MCF 10A (cell line): ENCODE results near the gene ILRUN. TPM values are rescaled to one million over a fixed set of nuclear protein-coding genes. Genes with fewer than 3 reads are reported as not detected.

ENCODE experiments used
- BruUV-seq: library from RNA; stranded (reverse); fragments of 400-500 nt; replicated peaks from 2 replicates; lab custom pipeline; 2021; lab: Mats Ljungman, UMichigan
- CTCF ChIA-PET: fragments of 300-600 bp; sonication (Branson Sonifier 250); formaldehyde crosslinking; extraction: SDS; loops from one replicate; lab custom pipeline; 2021; ENCODE audit warnings: antibody characterized with exemption, inconsistent platforms; lab: Yijun Ruan, JAX
- POLR2A ChIA-PET: fragments of 300-600, 350-650 bp; sonication (Branson Sonifier 250); formaldehyde crosslinking; extraction: SDS; loops from one replicate; lab custom pipeline; 2020; ENCODE audit warnings: antibody characterized with exemption, inconsistent platforms; lab: Yijun Ruan, JAX
- DNase-seq: peaks from one replicate; pipeline ENCODE4 v3.0.0-alpha.2; 2018; ENCODE audit not compliant: unreplicated experiment
- H3K27ac Mint-ChIP-seq: one replicate; pipeline ENCODE4 v1.8.0; 2022; ENCODE audit warnings: mild to moderate bottlenecking, low read depth, mixed read lengths; ENCODE audit not compliant: unreplicated experiment
- H3K27me3 Mint-ChIP-seq: one replicate; pipeline ENCODE4 v1.8.0; 2022; ENCODE audit warnings: mixed read lengths; ENCODE audit not compliant: insufficient read depth, unreplicated experiment
- H3K36me3 Mint-ChIP-seq: one replicate; pipeline ENCODE4 v1.8.0; 2022; ENCODE audit warnings: mild to moderate bottlenecking, moderate library complexity, mixed read lengths; ENCODE audit not compliant: insufficient read depth, unreplicated experiment
- H3K4me1 Mint-ChIP-seq: one replicate; pipeline ENCODE4 v1.8.0; 2022; ENCODE audit warnings: mixed read lengths; ENCODE audit not compliant: insufficient read depth, unreplicated experiment
- H3K4me3 Mint-ChIP-seq: one replicate; pipeline ENCODE4 v1.8.0; 2022; ENCODE audit warnings: mild to moderate bottlenecking, moderate library complexity, mixed read lengths; ENCODE audit not compliant: unreplicated experiment
- H3K9me3 Mint-ChIP-seq: one replicate; pipeline ENCODE4 v1.8.0; 2022; ENCODE audit warnings: mixed read lengths; ENCODE audit not compliant: unreplicated experiment
- CTCF ChIP-seq: fragments of 200-600 bp; IDR thresholded peaks from one replicate; pipeline ENCODE4 v1.8.0; 2022; ENCODE audit warnings: antibody characterized with exemption, mild to moderate bottlenecking; ENCODE audit not compliant: unreplicated experiment
- intact Hi-C: fragments of 100-400 bp; cut with micrococcal nuclease; formaldehyde crosslinking; loops from 2 replicates; pipeline ENCODE4 v1.14.1; 2022
- total RNA-seq: library from RNA; stranded (reverse); gene quantifications from 2 replicates; pipeline ENCODE4 v1.2.3, GENCODE V29; 2022

ILRUN gene
- total RNA-seq, 1 experiment from 2014 or later, result 50.8 TPM

GRCh38 chr6:34664256-34664971, 32.2 kb downstream of the ILRUN start:
- peaks cover 13% of the 10 kb centered on the region for H3K4me1 Mint-ChIP-seq
- DNase-seq, result peak; percentile 40
- no peak overlapping the region for H3K4me3 Mint-ChIP-seq
- no peaks in the 10 kb centered on the region for H3K27me3 Mint-ChIP-seq
- intact Hi-C loops, result no loop called here
- no peaks in the 10 kb centered on the region for H3K9me3 Mint-ChIP-seq
- CTCF ChIA-PET, result interaction anchor here (0.7 to 1.1 kb wide), 2 partner anchors 23 to 31 kb away, joined by 3 read pairs; no protein-coding TSS in a partner anchor
- no peaks in the 10 kb centered on the region for H3K36me3 Mint-ChIP-seq
- POLR2A ChIA-PET, result interaction anchor here (0.6 to 1.4 kb wide), 5 partner anchors 7 to 92 kb away, joined by 3 to 8 read pairs (median 4); no protein-coding TSS in a partner anchor
- peak overlapping the region; percentile 49 for H3K27ac Mint-ChIP-seq
- no peak for TF ChIP-seq CTCF
- no TSS peak for BruUV-seq

GRCh38 chr6:34663831-34664255, 32.7 kb downstream of the ILRUN start:
- Mint-ChIP-seq H3K9me3 (no peaks in the 10 kb centered on the region), H3K36me3 (no peaks in the 10 kb centered on the region), H3K4me1 (peaks cover 13% of the 10 kb centered on the region), H3K4me3 (no peak overlapping the region), H3K27me3 (no peaks in the 10 kb centered on the region), H3K27ac (peak overlapping the region; percentile 49)
- CTCF ChIA-PET, result interaction anchor here (0.7 kb wide), 1 partner anchor 23 kb away, joined by 3 read pairs; no protein-coding TSS in a partner anchor
- POLR2A ChIA-PET, result interaction anchor here (1.0 to 1.4 kb wide), 3 partner anchors 9 to 93 kb away, joined by 3 to 8 read pairs (median 4); no protein-coding TSS in a partner anchor
- BruUV-seq, result no TSS peak
- TF ChIP-seq CTCF, result no peak
- intact Hi-C loops, result no loop called here
- no peak for DNase-seq

- DNase-seq, result no peak
- intact Hi-C loops, result no loop called here
- ChIA-PET POLR2A (interaction anchor here (1.0 kb wide), 1 partner anchor 93 kb away, joined by 3 read pairs; no protein-coding TSS in a partner anchor), CTCF (interaction anchor here (0.7 kb wide), 1 partner anchor 24 kb away, joined by 3 read pairs; no protein-coding TSS in a partner anchor)
- Mint-ChIP-seq H3K36me3 (no peaks in the 10 kb centered on the region), H3K27ac (peak overlapping the region; percentile 49), H3K27me3 (no peaks in the 10 kb centered on the region), H3K4me1 (peaks cover 13% of the 10 kb centered on the region), H3K4me3 (no peak overlapping the region), H3K9me3 (no peaks in the 10 kb centered on the region)
- no peak for TF ChIP-seq CTCF
- BruUV-seq, result no TSS peak
These were observed 33.2 kb downstream of the ILRUN start for GRCh38 chr6:34663371-34663770.

GRCh38 chr6:34661357-34661756, 35.2 kb downstream of the ILRUN start:
- no TSS peak for BruUV-seq
- intact Hi-C loops, result no loop called here
- no peak for DNase-seq
- Mint-ChIP-seq H3K4me1 (peaks cover 30% of the 10 kb centered on the region), H3K4me3 (no peak overlapping the region), H3K9me3 (no peaks in the 10 kb centered on the region), H3K27ac (no peak overlapping the region), H3K27me3 (no peaks in the 10 kb centered on the region), H3K36me3 (peaks cover 6% of the 10 kb centered on the region)
- POLR2A ChIA-PET, result interaction anchor here (0.9 kb wide), 1 partner anchor 17 kb away, joined by 3 read pairs; no protein-coding TSS in a partner anchor
- no peak for TF ChIP-seq CTCF
- CTCF ChIA-PET, result interaction anchor here (0.6 kb wide), 1 partner anchor 112 kb away, joined by 3 read pairs; no protein-coding TSS in a partner anchor
